T-helper 2 cell treated with Interferon-gamma antibody and Interleukin-4, amounts not matched to agents 100 ng/mL and 5 ng/mL, for 36 hours (primary cell): ENCODE data around the gene FNDC3B. TPM values are rescaled to one million over a fixed set of nuclear protein-coding genes. Genes with fewer than 3 reads are reported as not detected.

ENCODE experiments used
- intact Hi-C: fragments of 100-400 bp; cut with micrococcal nuclease; formaldehyde crosslinking; loops from one replicate; pipeline ENCODE4 v1.15.1; 2023
- total RNA-seq: library from RNA; stranded (reverse); gene quantifications from 2 replicates; pipeline ENCODE4 v1.2.3, GENCODE V29; 2022

Gene FNDC3B
- total RNA-seq, 1 donor from 2014 or later = 16.6 TPM

- intact Hi-C loops = no loop called here
These were observed 70.9 kb downstream of the FNDC3B start for GRCh38 chr3:172110127-172110779.

GRCh38 chr3:172111163-172111562 is 71.8 kb downstream of the FNDC3B start:
- intact Hi-C loops = no loop called here

GRCh38 chr3:172112078-172112733 is 72.8 kb downstream of the FNDC3B start:
- intact Hi-C loops = no loop called here

- intact Hi-C loops = no loop called here
These were observed 73.3 kb downstream of the FNDC3B start for GRCh38 chr3:172112734-172113120.

GRCh38 chr3:172113710-172114109 is 74.3 kb downstream of the FNDC3B start:
- intact Hi-C loops = no loop called here

GRCh38 chr3:172115059-172115458 is 75.7 kb downstream of the FNDC3B start:
- intact Hi-C loops = no loop called here

GRCh38 chr3:172115787-172116186 is 76.4 kb downstream of the FNDC3B start:
- intact Hi-C loops = no loop called here

- intact Hi-C loops = no loop called here
These were observed 78.6 kb downstream of the FNDC3B start for GRCh38 chr3:172118019-172118418.

- intact Hi-C loops = no loop called here
These were observed 80.0 kb downstream of the FNDC3B start for GRCh38 chr3:172119266-172119969.

GRCh38 chr3:172120912-172121311 is 81.5 kb downstream of the FNDC3B start:
- intact Hi-C loops = no loop called here

- intact Hi-C loops = no loop called here
These were observed 82.6 kb downstream of the FNDC3B start for GRCh38 chr3:172121981-172122380.

GRCh38 chr3:172124271-172124670 is 84.9 kb downstream of the FNDC3B start:
- intact Hi-C loops = no loop called here

- intact Hi-C loops = no loop called here
These were observed 85.7 kb downstream of the FNDC3B start for GRCh38 chr3:172125053-172125452.

- intact Hi-C loops = no loop called here
These were observed 86.6 kb downstream of the FNDC3B start for GRCh38 chr3:172125963-172126457.

- intact Hi-C loops = no loop called here
These were observed 87.4 kb downstream of the FNDC3B start for GRCh38 chr3:172126741-172127140.

- intact Hi-C loops = no loop called here
These were observed 87.8 kb downstream of the FNDC3B start for GRCh38 chr3:172127141-172127540.

- intact Hi-C loops = no loop called here
These were observed 88.7 kb downstream of the FNDC3B start for GRCh38 chr3:172127929-172128580.

GRCh38 chr3:172128858-172129257 is 89.5 kb downstream of the FNDC3B start:
- intact Hi-C loops = no loop called here

- intact Hi-C loops = no loop called here
These were observed 90.1 kb downstream of the FNDC3B start for GRCh38 chr3:172129498-172129849.

GRCh38 chr3:172129850-172130716 is 90.7 kb downstream of the FNDC3B start:
- intact Hi-C loops = loop anchor here (1.0 to 5.0 kb wide), 2 partner anchors 23 to 93 kb away; partner anchors contain the start of gene FNDC3B

GRCh38 chr3:172130717-172131050 is 91.3 kb downstream of the FNDC3B start:
- intact Hi-C loops = loop anchor here (1.0 to 5.0 kb wide), 2 partner anchors 23 to 93 kb away; partner anchors contain the start of gene FNDC3B
